Neural cell (in vitro differentiated cells): Measurements from ENCODE around the gene DLK1. TPM values are rescaled to one million over a fixed set of nuclear protein-coding genes. Genes with fewer than 3 reads are reported as not detected.

Experiments
- H2AFZ ChIP-seq: fragments of 200-600, 300-800 bp; sonication (generic), shearing (Covaris generic); 2 replicates; pipeline ENCODE4 v1.6.0; 2014; ENCODE audit warnings: low read depth, mild to moderate bottlenecking, antibody characterized with exemption, low read length, moderate library complexity
- H3F3A ChIP-seq: fragments of 200-600 bp; shearing (Covaris generic); 2 replicates; pipeline ENCODE4 v1.6.1; 2016; ENCODE audit warnings: mild to moderate bottlenecking, moderate library complexity, mixed read lengths, antibody characterized with exemption, low read length; ENCODE audit not compliant: insufficient read depth, poor library complexity, severe bottlenecking
- H3K27ac ChIP-seq: fragments of 200-600, 300-800 bp; sonication (generic), shearing (Covaris generic); 2 replicates; pipeline ENCODE4 v1.5.1; 2014; ENCODE audit warnings: mild to moderate bottlenecking, low read length, moderate library complexity
- H3K27me3 ChIP-seq: fragments of 300-800, 200-600 bp; sonication (generic), shearing (Covaris generic); 2 replicates; pipeline ENCODE4 v1.6.0; 2014; ENCODE audit warnings: mild to moderate bottlenecking, low read depth, low read length, moderate library complexity; ENCODE audit not compliant: insufficient read depth
- H3K36me3 ChIP-seq: fragments of 300-800, 200-600 bp; sonication (generic), shearing (Covaris generic); 2 replicates; pipeline ENCODE4 v1.5.1; 2014; ENCODE audit warnings: mild to moderate bottlenecking, antibody characterized with exemption, low read length, moderate library complexity; ENCODE audit not compliant: insufficient read depth
- H3K4me2 ChIP-seq: fragments of 300-800, 200-600 bp; sonication (generic), shearing (Covaris generic); 2 replicates; pipeline ENCODE4 v1.6.0; 2014; ENCODE audit warnings: mild to moderate bottlenecking, low read length
- H3K4me3 ChIP-seq: fragments of 300-800, 200-600 bp; sonication (generic), shearing (Covaris generic); 2 replicates; pipeline ENCODE4 v1.5.1; 2014; ENCODE audit warnings: mild to moderate bottlenecking, low read length, moderate library complexity
- H3K79me2 ChIP-seq: fragments of 200-600 bp; shearing (Covaris generic); replicated peaks from 2 replicates; pipeline ENCODE4 v1.6.0; 2014; ENCODE audit warnings: mild to moderate bottlenecking, low read length, moderate library complexity; ENCODE audit not compliant: insufficient read depth
- H3K9ac ChIP-seq: fragments of 300-800, 200-600 bp; sonication (generic), shearing (Covaris generic); 2 replicates; pipeline ENCODE4 v1.6.1; 2016; ENCODE audit warnings: mild to moderate bottlenecking, low read length, mixed read lengths
- H3K9me2 ChIP-seq: fragments of 200-600 bp; shearing (Covaris generic); 2 replicates; pipeline ENCODE4 v1.6.1; 2016; ENCODE audit warnings: mild to moderate bottlenecking, low read length, mixed read lengths; ENCODE audit not compliant: insufficient read depth
- H3K9me3 ChIP-seq: fragments of 200-600, 300-800 bp; sonication (generic), shearing (Covaris generic); 2 replicates; pipeline ENCODE4 v1.6.1; 2016; ENCODE audit warnings: mild to moderate bottlenecking, mixed run types, low read length, moderate library complexity, mixed read lengths
- H4K20me1 ChIP-seq: fragments of 200-600 bp; shearing (Covaris generic); 2 replicates; pipeline ENCODE4 v1.6.1; 2016; ENCODE audit warnings: mild to moderate bottlenecking, mixed run types; ENCODE audit not compliant: insufficient read depth
- EP300 ChIP-seq: fragments of 450-650 bp; conservative IDR thresholded peaks from 2 replicates; pipeline ENCODE4 v1.6.1; 2014; ENCODE audit warnings: antibody characterized with exemption, mild to moderate bottlenecking, moderate library complexity; ENCODE audit not compliant: poor library complexity, severe bottlenecking
- EZH2 ChIP-seq: fragments of 200-600, 300-800 bp; shearing (Covaris generic), sonication (generic); IDR thresholded peaks from 2 replicates; pipeline ENCODE4 v1.6.1; 2014; ENCODE audit warnings: antibody characterized with exemption, low read length, borderline replicate concordance, mild to moderate bottlenecking; ENCODE audit not compliant: insufficient read depth, poor library complexity, severe bottlenecking
- MXI1 ChIP-seq: fragments of 450-650 bp; conservative IDR thresholded peaks from 2 replicates; pipeline ENCODE4 v1.6.1; 2014; ENCODE audit warnings: antibody characterized with exemption, mild to moderate bottlenecking; ENCODE audit not compliant: poor library complexity, severe bottlenecking
- POLR2AphosphoS5 ChIP-seq: IDR thresholded peaks from 2 replicates; pipeline ENCODE4 v1.6.1; 2012
- RAD21 ChIP-seq: fragments of 450-650 bp; conservative IDR thresholded peaks from 2 replicates; pipeline ENCODE4 v1.6.1; 2014; ENCODE audit warnings: antibody characterized with exemption, mild to moderate bottlenecking, moderate library complexity
- REST ChIP-seq: IDR thresholded peaks from 2 replicates; pipeline ENCODE4 v1.6.1; 2012; ENCODE audit warnings: borderline replicate concordance
- SMC3 ChIP-seq: fragments of 450-650 bp; conservative IDR thresholded peaks from 2 replicates; pipeline ENCODE4 v1.6.1; 2014; ENCODE audit warnings: antibody characterized with exemption, mild to moderate bottlenecking, moderate library complexity; ENCODE audit not compliant: poor library complexity
- TAF1 ChIP-seq: IDR thresholded peaks from 2 replicates; pipeline ENCODE4 v1.6.1; 2012; ENCODE audit warnings: low read depth
- polyA plus RNA-seq: library from polyadenylated mRNA; depleted of rRNA; stranded (reverse); fragments of >200 nt; gene quantifications from 2 replicates; pipeline ENCODE4 v1.2.3, GENCODE V29; 2014
- TF ChIP-seq, protein P1 (sequence below): fragments of 450-650 bp; IDR thresholded peaks from 2 replicates; pipeline ENCODE4 v1.5.1; 2014; ENCODE audit warnings: antibody characterized with exemption, mild to moderate bottlenecking, moderate library complexity; ENCODE audit not compliant: poor library complexity, severe bottlenecking

Gene DLK1
- polyA plus RNA-seq, 1 donor from 2014 or later, result 6.8 TPM

DNA sequence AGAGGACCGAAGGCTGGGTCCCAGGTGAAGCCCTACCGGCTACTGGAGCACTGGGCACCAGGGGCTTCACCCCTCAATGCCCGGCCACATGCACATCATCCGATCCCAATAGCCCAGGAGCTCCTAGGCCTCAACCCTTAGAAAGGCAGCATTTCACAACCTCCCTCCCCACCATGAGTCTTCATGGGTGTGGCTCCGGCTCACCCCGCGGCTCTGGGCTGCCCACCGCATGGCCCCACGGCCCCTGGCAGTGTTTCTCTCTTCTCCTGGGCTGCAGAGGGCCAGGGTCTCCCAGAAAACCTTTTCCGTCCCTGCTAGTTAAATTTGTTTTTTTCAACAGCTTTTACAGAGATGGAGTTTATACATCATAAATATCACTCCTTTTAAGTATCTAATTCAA, 28.6 kb upstream of the DLK1 start:
- H4K20me1 ChIP-seq, result no peaks in the 10 kb centered on the region
- H3K79me2 ChIP-seq, result no peaks in the 10 kb centered on the region
- no peaks in the 10 kb centered on the region for H3K9me3 ChIP-seq
- no peak overlapping the region for H3K4me2 ChIP-seq
- no peak overlapping the region for H3K9ac ChIP-seq
- H2AFZ ChIP-seq, result no peak overlapping the region
- H3K4me3 ChIP-seq, result no peak overlapping the region
- no peaks in the 10 kb centered on the region for H3K9me2 ChIP-seq
- H3K27ac ChIP-seq, result no peak overlapping the region
- no peaks in the 10 kb centered on the region for H3K36me3 ChIP-seq
- TF ChIP-seq TAF1, result no peak
- no peak for TF ChIP-seq EP300
- TF ChIP-seq SMC3, result no peak
- H3F3A ChIP-seq, result no peaks in the 10 kb centered on the region
- no peaks in the 10 kb centered on the region for H3K27me3 ChIP-seq

DNA sequence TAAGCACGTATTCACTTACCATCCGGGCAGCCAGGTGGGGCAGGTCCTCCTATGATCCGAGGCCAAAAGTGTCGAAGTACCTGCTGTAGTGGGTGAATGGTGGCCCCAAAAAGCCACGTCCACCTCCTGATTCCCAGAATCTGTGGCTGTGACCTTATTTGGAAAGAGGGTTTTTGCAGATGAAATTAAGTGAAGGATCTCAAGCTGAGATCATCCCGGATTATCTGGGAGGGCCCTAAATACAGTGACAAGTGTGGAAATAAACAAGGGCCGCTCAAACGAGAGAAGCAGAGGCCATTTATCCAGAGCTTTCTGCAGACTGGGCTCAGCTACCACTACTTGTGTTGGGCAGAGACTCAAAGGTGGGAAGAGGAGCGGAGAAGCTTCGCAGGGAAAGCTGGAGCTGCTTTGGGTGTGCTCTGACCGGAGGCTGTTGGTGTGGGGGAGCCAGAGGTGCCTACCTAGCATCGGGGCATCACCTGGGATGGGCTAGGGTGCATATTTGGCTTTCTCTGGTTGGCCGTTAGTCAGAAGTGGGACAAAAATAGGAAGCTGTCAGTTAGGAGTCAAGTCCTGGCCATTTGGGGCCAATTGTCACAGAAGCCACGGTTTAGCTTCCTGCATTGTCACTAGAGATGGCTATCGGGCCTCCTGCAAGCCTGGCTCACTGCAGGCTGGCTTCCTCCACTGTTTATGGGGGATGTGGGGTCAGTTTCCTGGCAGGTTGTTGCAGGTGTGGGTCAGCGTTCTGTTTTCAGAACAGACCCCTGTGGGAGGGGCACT, 27.8 kb upstream of the DLK1 start:
- H2AFZ ChIP-seq, result no peak overlapping the region
- H3K27me3 ChIP-seq, result no peaks in the 10 kb centered on the region
- H3K9me3 ChIP-seq, result no peaks in the 10 kb centered on the region
- H3K4me2 ChIP-seq, result no peak overlapping the region
- TF ChIP-seq MXI1 (no peak), RAD21 (no peak), REST (no peak), TAF1 (no peak), SMC3 (no peak), EZH2 (no peak), POLR2AphosphoS5 (no peak), EP300 (no peak)
- TF ChIP-seq, protein P1, sequence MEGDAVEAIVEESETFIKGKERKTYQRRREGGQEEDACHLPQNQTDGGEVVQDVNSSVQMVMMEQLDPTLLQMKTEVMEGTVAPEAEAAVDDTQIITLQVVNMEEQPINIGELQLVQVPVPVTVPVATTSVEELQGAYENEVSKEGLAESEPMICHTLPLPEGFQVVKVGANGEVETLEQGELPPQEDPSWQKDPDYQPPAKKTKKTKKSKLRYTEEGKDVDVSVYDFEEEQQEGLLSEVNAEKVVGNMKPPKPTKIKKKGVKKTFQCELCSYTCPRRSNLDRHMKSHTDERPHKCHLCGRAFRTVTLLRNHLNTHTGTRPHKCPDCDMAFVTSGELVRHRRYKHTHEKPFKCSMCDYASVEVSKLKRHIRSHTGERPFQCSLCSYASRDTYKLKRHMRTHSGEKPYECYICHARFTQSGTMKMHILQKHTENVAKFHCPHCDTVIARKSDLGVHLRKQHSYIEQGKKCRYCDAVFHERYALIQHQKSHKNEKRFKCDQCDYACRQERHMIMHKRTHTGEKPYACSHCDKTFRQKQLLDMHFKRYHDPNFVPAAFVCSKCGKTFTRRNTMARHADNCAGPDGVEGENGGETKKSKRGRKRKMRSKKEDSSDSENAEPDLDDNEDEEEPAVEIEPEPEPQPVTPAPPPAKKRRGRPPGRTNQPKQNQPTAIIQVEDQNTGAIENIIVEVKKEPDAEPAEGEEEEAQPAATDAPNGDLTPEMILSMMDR, result no peak
- H3F3A ChIP-seq, result no peaks in the 10 kb centered on the region
- H4K20me1 ChIP-seq, result no peaks in the 10 kb centered on the region
- H3K4me3 ChIP-seq, result no peak overlapping the region
- no peak overlapping the region for H3K9ac ChIP-seq
- H3K9me2 ChIP-seq, result no peaks in the 10 kb centered on the region
- no peak overlapping the region for H3K27ac ChIP-seq
- H3K79me2 ChIP-seq, result no peaks in the 10 kb centered on the region
- no peaks in the 10 kb centered on the region for H3K36me3 ChIP-seq
